A549 (cell line): Measurements from ENCODE around the gene ITPRID1.

Experiments
- CTCF ChIP-seq: fragments of >200 bp; sonication (Bioruptor Twin); formaldehyde crosslinking; IDR thresholded peaks from 3 replicates; pipeline ENCODE4 v1.5.1; 2016
- FOSL2 ChIP-seq, 2 experiments: fragments of 450-650 bp in 1 of 2; fragments of >200 bp in 1 of 2; sonication (Bioruptor Twin) in 1 of 2; formaldehyde crosslinking; IDR thresholded peaks; 2 replicates each; pipeline versions ENCODE4 v1.5.0 to v1.6.1; 2016 to 2020; ENCODE audit warnings: mild to moderate bottlenecking in 1 of 2, moderate library complexity in 1 of 2
- MAX ChIP-seq: IDR thresholded peaks from 2 replicates; pipeline ENCODE4 v1.6.1; 2012
- MYC ChIP-seq: IDR thresholded peaks from 2 replicates; pipeline ENCODE4 v1.6.1; 2012; ENCODE audit warnings: mild to moderate bottlenecking, inconsistent platforms, low read length, improper control_type of control experiment, borderline replicate concordance
- POLR2A ChIP-seq: IDR thresholded peaks from 2 replicates; pipeline ENCODE4 v1.6.1; 2012; ENCODE audit warnings: mild to moderate bottlenecking, low read length
- SREBF2 ChIP-seq: fragments of 450-650 bp; IDR thresholded peaks from 2 replicates; pipeline ENCODE4 v1.6.1; 2014; ENCODE audit warnings: mild to moderate bottlenecking, moderate library complexity
- USF2 ChIP-seq: fragments of 450-650 bp; IDR thresholded peaks from 2 replicates; pipeline ENCODE4 v1.6.1; 2014; ENCODE audit warnings: antibody characterized with exemption

GRCh38 chr7:31494421-31494820, 19.5 kb upstream of the ITPRID1 start:
- TF ChIP-seq USF2 = no peak
- TF ChIP-seq CTCF = no peak
- no peak for TF ChIP-seq SREBF2
- TF ChIP-seq MYC = no peak
- no peak for TF ChIP-seq POLR2A
- TF ChIP-seq MAX = no peak
- TF ChIP-seq FOSL2 (IDR thresholded peaks at IDR 0.05) = no peak
- no peak for TF ChIP-seq FOSL2 (CRISPR knock-in tag; IDR thresholded peaks at IDR 0.05)
